ENCODE measurements around the gene HIBCH. TPM values are rescaled to one million over a fixed set of nuclear protein-coding genes. Genes with fewer than 3 reads are reported as not detected.
"Not testable (repeated sequence)": the region's sequence is repeated elsewhere in the genome, so short reads cannot be mapped to it uniquely, and the experiment has no call there.

HIBCH gene
- total RNA-seq, 2 experiments from 2014 or later, result 26.6 to 30.3 TPM

GRCh38 chr2:190269699-190270098, 49.9 kb downstream of the HIBCH start:
- POLR2A ChIA-PET, CTCF ChIA-PET: not testable (repeated sequence)

DNA sequence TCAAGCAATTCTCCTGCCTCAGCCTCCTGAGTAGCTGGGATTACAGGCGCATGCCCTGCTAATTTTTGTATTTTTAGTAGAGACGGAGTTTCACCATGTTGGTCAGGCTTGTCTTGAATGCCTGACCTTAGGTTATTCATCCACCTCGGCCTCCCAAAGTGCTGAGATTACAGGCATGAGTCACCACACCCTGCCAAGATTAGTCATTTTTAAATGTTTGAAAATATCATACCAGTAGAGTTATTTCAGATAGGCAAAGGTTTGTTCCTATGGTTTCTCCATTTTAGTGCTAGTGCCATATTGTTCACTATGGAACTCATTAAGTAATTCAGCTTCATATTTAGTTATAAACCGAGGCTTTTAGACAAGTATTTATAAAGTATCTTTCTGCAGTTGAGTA, 52.3 kb downstream of the HIBCH start:
- ChIA-PET CTCF (no interaction called here), POLR2A (no interaction called here)

GRCh38 chr2:190266314-190266713, 53.3 kb downstream of the HIBCH start:
- CTCF ChIA-PET, result no interaction called here
- POLR2A ChIA-PET, result no interaction called here

DNA sequence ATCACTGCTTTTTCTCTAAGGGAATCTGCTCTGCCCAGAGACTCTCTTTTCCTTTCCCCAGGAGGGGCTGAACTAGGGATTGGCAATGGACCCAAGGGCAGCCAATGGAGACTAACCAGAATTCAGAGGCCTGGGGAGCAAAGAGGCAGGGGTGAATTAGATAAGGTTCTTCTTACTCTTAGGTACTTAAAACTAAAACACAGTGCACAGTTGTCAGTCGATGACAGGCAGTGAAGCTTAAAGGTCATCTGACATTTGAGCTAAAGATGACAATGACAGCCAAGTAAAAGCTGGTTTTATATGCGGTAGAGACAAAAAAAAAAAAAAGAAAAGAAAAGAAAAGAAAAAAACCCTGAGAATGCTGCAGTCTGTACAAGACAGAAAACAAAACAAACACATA, 57.8 kb downstream of the HIBCH start:
- CTCF ChIA-PET, result no interaction called here
- POLR2A ChIA-PET, result no interaction called here

- ChIA-PET POLR2A (no interaction called here), CTCF (interaction anchor here (0.6 to 1.2 kb wide), 3 partner anchors 64 to 692 kb away, joined by 3 to 6 read pairs (median 3); partner anchors contain the start of gene HIBCH)
Observed at GRCh38 chr2:190256087-190256486, 63.5 kb downstream of the HIBCH start.

- ChIA-PET CTCF (interaction anchor here (0.6 to 1.2 kb wide), 2 partner anchors 64 to 76 kb away, joined by 3 to 6 read pairs; partner anchors contain the start of gene HIBCH), POLR2A (no interaction called here)
Observed at GRCh38 chr2:190255676-190256075, 64.0 kb downstream of the HIBCH start.

- POLR2A ChIA-PET, result no interaction called here
- CTCF ChIA-PET, result no interaction called here
Observed at GRCh38 chr2:190254063-190254850, 65.4 kb downstream of the HIBCH start.

DNA sequence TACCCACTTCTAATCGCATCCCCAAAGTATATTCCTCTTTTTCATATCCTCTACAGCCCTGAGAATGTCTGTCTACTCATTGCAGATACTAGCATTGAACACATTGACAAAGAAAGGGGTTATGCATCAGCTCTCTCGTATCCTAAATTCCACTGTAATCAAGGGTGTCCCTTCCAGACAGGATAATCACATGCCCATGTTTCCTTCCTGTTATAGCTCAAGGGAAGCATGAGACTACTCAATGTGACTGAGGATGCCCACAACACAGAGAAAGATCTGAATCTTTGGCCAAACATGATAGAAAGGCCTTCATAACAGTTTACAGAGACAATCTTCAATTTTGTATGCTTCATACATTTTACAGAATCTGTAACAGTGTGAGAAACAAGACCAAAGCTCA, 69.2 kb downstream of the HIBCH start:
- ChIA-PET CTCF (no interaction called here), POLR2A (no interaction called here)

GRCh38 chr2:190235551-190236075, 84.0 kb downstream of the HIBCH start:
- CTCF ChIA-PET, result no interaction called here
- POLR2A ChIA-PET, result no interaction called here

- POLR2A ChIA-PET, result no interaction called here
- CTCF ChIA-PET, result no interaction called here
Observed at GRCh38 chr2:190235101-190235500, 84.5 kb downstream of the HIBCH start.

DNA sequence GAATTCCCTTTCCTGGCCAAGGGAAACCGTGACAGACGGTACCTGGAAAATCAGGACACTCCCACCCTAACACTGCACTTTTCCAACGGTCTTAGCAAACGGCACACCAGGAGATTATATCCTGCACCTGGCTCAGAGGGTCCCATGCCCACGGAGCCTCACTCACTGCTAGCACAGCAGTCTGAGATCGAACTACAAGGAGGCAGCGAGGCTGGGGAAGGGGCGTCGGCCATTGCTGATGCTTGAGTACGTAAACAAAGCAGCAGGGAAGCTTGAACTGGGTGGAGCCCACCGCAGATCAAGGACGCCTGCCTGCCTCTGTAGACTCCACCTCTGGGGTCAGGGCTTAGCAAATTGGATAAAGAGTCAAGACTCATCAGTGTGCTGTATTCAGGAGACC, 95.6 kb downstream of the HIBCH start:
- CTCF ChIA-PET, result not testable (repeated sequence)

DNA sequence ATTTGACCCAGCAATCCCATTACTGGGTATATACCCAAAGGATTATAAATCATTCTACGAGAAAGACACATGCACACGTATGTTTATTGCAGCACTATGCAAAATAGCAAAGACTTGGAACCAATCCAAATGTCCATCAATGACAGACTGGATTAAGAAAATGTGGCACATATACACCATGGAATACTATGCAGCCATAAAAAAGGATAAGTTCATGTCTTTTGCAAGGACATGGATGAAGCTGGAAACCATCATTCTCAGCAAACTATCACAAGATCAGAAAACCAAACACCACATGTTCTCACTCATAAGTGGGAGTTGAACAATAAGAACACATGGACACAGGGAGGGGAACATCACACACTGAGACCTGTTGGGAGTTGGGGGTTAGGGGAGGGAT, 96.9 kb downstream of the HIBCH start:
- CTCF ChIA-PET, POLR2A ChIA-PET: not testable (repeated sequence)

More for the DNA sequence above, 95.6 kb downstream of the HIBCH start:
- POLR2A ChIA-PET, result not testable (repeated sequence)

GRCh38 chr2:190221429-190221828, 98.2 kb downstream of the HIBCH start:
- ChIA-PET CTCF (no interaction called here), POLR2A (no interaction called here)

GRCh38 chr2:190219186-190219585, 100.4 kb downstream of the HIBCH start:
- ChIA-PET CTCF (no interaction called here), POLR2A (no interaction called here)

DNA sequence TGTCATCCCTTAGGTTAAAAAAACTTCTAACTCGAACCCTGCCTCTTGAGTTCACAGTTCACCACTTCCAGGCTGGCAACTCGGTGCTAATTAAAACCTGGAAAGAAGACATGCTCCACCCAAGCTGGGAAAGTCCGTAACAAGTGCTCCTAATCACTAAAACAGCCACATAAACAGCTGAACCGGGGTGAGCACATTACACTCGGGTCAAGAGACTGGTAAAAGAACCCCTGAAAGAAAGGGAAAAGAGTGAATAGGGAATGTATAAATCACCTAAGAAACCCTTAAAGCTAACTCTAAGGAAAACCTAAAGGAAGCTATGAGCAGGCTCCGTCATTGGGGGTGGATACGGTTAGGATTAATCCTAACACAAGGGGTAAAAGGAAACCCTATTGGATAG, 102.0 kb downstream of the HIBCH start:
- CTCF ChIA-PET, result no interaction called here
- POLR2A ChIA-PET, result no interaction called here

- POLR2A ChIA-PET, result no interaction called here
- CTCF ChIA-PET, result no interaction called here
Observed at GRCh38 chr2:190216829-190217228, 102.8 kb downstream of the HIBCH start.

- ChIA-PET CTCF (no interaction called here), POLR2A (no interaction called here)
Observed at GRCh38 chr2:190215620-190216019, 104.0 kb downstream of the HIBCH start.

DNA sequence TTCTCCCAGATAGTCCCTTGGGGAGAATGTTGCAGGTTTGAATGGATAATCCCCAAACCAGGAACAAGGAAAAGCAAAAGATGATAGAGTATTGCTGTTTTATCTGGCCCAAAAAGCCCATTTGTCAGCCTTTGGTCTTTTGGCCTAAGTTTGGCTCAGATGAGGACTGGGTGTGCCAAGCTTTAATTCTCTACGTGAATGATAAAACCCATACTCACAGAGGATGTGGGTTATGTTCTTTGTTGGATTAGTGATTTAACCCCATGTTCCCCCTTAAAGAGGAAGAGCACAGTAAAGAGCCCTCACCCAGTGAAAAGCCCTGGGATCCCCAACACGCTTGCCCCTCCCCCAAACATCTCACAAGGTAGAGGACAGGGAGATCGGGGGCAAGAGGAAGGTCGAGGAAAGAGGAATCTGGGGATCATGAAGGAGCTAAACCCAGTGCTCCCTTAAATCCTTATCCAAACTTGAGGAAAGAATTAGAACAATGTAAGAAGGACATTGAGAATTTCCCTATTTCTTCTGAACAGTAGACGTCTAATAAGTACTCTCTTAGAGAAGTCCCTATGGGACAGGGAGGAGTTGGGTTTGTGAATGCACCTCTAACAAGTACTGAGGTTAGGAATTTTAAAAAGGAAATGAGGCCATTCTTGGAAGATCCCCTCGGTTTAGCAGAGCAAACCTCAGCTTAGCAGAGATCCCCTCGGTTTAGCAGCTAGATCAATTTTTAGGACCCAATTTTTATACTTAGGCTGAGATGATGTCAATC, 105.0 kb downstream of the HIBCH start:
- CTCF ChIA-PET, result no interaction called here

DNA sequence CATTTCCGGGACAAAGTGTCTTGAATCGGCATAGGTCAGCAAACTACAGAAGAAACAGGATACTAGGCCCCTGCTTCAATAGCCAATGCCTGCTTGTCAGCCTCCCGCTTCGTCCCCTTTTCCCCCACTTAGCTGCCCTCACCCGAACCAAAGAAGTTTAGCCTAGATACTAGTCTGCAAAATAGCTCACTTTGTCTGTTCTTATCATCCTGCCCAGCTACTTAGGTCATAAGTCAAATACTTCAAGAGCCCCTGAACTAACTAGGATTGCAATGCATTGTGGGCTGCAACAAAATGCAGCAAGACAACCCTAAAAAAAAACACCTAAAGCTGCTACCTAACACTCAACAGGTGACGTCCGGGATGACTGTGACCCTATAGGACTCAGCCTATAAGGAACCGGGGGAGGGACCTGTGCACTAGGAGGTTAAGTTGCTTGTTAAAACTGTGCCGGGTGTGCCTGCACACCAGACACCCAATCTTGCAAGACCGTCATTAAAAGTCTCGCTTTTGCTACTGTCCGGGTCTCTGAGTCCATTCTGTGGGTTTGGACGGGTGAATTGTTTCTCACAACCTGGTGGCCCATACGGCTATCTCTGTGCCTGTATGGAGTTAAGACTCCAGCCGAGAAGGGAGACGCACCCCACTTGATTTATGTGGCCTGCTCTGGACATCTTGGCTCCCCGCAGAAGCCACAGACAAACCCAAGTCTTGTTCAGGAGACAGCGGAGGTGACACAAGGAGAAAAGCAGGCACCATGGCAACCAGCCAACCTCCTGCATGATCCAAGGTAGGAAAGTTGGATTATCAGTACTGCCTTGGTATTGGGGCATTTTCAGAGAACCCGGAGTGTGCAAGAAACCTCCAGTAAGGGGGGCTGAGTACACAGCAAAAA, 105.9 kb downstream of the HIBCH start:
- ChIA-PET CTCF (no interaction called here), POLR2A (no interaction called here)

More for the DNA sequence above, 105.0 kb downstream of the HIBCH start:
- POLR2A ChIA-PET, result no interaction called here

DNA sequence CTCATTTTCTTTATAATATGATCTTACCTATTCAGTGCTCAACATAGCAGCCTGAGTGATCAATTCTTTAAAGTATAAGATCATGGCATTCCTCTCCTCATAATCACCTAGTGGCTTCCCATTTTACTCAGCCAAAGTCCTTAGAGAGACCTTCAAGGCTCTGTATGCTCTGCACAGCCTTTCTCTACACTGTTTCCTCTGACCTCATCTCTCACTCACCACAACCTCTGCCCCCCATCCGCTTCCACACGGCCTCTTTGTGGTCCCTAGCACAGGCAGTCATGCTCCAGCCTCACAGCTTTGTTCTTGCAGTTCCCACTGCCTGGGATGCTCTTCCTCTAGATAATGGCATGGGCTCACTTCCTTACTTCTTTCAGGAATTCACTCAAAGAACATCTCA, 109.2 kb downstream of the HIBCH start:
- ChIA-PET POLR2A (no interaction called here), CTCF (no interaction called here)
